Subcutaneous abdominal adipose tissue (tissue), 5 donors: ENCODE data around the gene TMEM145.
A peak's percentile ranks its signal among the peaks of the same experiment; 100 is the strongest.

ENCODE experiments used
- H3K27ac ChIP-seq: one replicate; pipeline ENCODE4 v1.7.0; 2013; ENCODE audit warnings: low read depth, mild to moderate bottlenecking, inconsistent platforms, low read length, moderate library complexity
- H3K27me3 ChIP-seq, 5 donors: one replicate each; pipeline ENCODE4 v1.7.0; 2013; ENCODE audit warnings: low read length in 5 of 5, inconsistent platforms in 1 of 5; ENCODE audit not compliant: control insufficient read depth in 5 of 5, insufficient read depth in 4 of 5
- H3K36me3 ChIP-seq, 5 donors: one replicate each; pipeline ENCODE4 v1.7.0; 2013; ENCODE audit warnings: low read length in 5 of 5; ENCODE audit not compliant: control insufficient read depth in 5 of 5, insufficient read depth in 5 of 5
- H3K4me1 ChIP-seq, 5 donors: one replicate each; pipeline ENCODE4 v1.7.0; 2013; ENCODE audit warnings: low read length in 5 of 5, mild to moderate bottlenecking in 3 of 5, moderate library complexity in 1 of 5; ENCODE audit not compliant: control insufficient read depth in 5 of 5, insufficient read depth in 5 of 5
- H3K4me3 ChIP-seq, 5 donors: one replicate each; pipeline ENCODE4 v1.7.0; 2013; ENCODE audit warnings: low read length in 5 of 5, low read depth in 1 of 5
- H3K9ac ChIP-seq, 5 donors: one replicate each; pipeline ENCODE4 v1.7.0; 2013; ENCODE audit warnings: low read length in 5 of 5, mild to moderate bottlenecking in 4 of 5, moderate library complexity in 3 of 5
- H3K9me3 ChIP-seq, 5 donors: one replicate each; pipeline ENCODE4 v1.7.0; 2013; ENCODE audit warnings: low read length in 5 of 5; ENCODE audit not compliant: control insufficient read depth in 5 of 5
- donor health status: healthy.
- donor health status: healthy.
- donor health status: healthy.
- donor health status: healthy.
- donor health status: healthy.

Gene TMEM145

DNA sequence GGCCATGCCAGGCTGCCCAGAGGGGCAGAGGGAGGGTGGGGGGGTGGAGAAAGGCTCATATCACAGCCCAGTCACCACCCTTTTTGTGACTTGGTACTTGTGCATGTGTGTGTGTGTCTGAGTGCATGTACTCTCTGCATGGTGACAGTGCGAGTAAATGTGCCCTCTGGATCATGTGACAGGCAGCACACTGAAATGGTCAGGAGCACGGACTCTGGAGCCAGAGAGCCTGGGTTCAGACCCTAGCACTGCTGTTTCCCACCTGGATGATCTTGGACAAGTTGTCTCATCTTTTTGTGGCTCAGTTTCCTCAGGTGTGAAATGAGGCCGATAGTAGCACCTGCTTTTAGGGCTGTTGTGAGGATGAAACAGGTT lies 42.1 kb upstream of the TMEM145 start:
- peaks cover 0 to 5% (median 0%) of the 10 kb centered on the region in 5 donors for H3K27me3 ChIP-seq
- peak overlapping the region; percentile 97 for H3K27ac ChIP-seq
- H3K9me3 ChIP-seq: no peaks in the 10 kb centered on the region
- H3K4me3 ChIP-seq: peak overlapping the region; percentile 49 to 81 (median 69)
- peak overlapping the region in 1 of 5 donors; percentile 96 for H3K9ac ChIP-seq
- peaks cover 12 to 45% (median 36%) of the 10 kb centered on the region in 5 donors for H3K4me1 ChIP-seq
- peaks cover 0 to 40% (median 37%) of the 10 kb centered on the region in 5 donors for H3K36me3 ChIP-seq

DNA sequence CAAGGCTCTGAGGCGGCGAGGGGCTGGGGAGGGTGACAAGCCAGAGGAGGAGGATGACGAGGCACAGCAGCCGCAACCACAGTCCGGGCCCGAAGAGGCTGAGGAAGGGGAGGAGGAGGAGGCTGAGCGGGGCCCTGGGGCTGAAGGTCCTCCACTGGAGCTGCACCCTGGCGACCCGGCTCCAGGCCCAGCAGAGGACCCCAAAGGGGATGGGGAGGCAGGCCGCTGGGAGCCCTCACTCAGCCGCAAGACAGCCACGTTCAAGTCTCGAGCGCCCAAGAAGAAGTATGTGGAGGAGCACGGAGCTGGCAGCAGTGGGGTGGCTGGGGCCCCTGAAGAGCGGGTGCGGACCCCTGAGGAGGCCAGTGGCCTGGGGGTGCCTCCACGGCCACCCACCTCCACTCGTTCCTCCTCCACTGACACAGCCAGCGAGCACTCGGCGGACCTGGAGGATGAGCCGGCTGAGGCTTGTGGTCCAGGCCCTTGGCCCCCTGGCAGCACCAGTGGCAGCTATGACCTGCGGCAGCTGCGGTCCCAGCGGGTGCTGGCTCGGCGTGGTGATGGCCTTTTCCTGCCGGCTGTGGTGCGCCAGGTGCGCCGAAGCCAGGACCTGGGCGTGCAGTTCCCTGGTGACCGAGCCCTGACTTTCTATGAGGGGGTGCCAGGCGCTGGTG lies 41.1 kb upstream of the TMEM145 start:
- Histone ChIP-seq H3K27me3 (peaks cover 0 to 5% (median 0%) of the 10 kb centered on the region in 5 donors), H3K4me3 (no peak overlapping the region), H3K36me3 (peaks cover 0 to 40% (median 39%) of the 10 kb centered on the region in 5 donors), H3K9me3 (no peaks in the 10 kb centered on the region), H3K4me1 (peaks cover 13 to 53% (median 44%) of the 10 kb centered on the region in 5 donors), H3K9ac (no peak overlapping the region), H3K27ac (no peak overlapping the region)

DNA sequence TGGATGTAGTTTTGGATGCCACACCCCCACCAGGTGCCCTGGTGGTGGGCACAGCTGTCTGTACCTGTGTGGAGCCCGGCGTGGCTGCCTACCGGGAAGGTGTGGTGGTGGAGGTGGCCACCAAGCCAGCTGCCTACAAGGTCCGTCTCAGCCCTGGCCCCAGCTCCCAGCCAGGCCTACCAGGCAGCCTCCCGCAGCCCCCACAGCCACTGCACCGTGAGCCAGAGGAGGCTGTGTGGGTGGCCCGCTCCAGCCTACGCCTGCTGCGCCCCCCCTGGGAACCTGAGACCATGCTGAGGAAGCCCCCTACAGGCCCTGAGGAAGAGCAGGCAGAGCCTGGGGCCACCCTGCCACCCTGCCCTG lies 40.6 kb upstream of the TMEM145 start:
- no peak overlapping the region for H3K9ac ChIP-seq
- peaks cover 0 to 5% (median 0%) of the 10 kb centered on the region in 5 donors for H3K27me3 ChIP-seq
- no peak overlapping the region for H3K4me3 ChIP-seq
- no peaks in the 10 kb centered on the region for H3K9me3 ChIP-seq
- peaks cover 13 to 55% (median 47%) of the 10 kb centered on the region in 5 donors for H3K4me1 ChIP-seq
- peaks cover 0 to 40% (median 39%) of the 10 kb centered on the region in 5 donors for H3K36me3 ChIP-seq
- H3K27ac ChIP-seq: no peak overlapping the region

DNA sequence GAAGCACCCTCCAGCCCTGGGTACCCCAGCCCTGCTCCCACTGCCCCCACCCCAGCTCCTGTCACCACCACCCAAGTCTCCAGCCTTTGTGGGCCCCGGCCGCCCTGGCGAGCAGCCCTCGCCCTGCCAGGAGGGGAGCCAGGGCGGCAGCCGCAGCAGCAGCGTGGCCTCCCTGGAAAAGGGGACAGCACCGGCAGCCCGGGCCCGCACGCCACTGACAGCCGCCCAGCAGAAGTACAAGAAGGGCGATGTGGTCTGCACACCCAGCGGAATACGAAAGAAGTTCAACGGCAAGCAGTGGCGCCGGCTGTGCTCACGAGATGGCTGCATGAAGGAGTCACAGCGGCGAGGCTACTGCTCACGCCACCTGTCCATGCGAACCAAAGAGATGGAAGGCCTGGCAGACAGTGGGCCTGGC lies 40.1 kb upstream of the TMEM145 start:
- Histone ChIP-seq H3K9me3 (no peaks in the 10 kb centered on the region), H3K27me3 (peaks cover 0 to 5% (median 0%) of the 10 kb centered on the region in 5 donors), H3K36me3 (peaks cover 0 to 40% (median 39%) of the 10 kb centered on the region in 5 donors), H3K4me1 (peaks cover 13 to 55% (median 47%) of the 10 kb centered on the region in 5 donors), H3K27ac (no peak overlapping the region), H3K4me3 (no peak overlapping the region), H3K9ac (no peak overlapping the region)

DNA sequence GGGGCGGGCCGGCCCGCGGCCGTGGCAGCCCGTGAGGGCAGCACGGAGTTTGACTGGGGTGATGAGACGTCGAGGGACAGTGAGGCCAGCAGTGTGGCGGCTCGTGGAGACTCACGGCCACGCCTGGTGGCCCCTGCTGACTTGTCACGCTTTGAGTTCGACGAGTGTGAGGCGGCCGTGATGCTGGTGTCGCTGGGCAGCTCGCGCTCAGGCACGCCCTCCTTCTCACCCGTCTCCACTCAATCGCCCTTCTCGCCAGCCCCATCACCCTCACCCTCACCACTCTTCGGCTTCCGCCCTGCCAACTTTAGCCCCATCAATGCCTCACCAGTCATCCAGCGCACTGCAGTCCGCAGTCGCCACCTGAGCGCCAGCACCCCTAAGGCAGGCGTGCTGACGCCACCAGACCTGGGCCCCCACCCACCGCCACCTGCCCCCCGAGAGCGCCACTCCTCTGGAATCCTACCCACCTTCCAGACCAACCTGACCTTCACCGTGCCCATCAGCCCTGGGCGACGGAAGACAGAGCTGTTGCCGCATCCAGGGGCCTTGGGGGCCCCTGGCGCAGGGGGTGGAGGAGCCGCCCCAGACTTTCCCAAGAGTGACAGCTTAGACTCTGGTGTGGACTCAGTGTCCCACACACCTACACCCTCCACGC lies 39.6 kb upstream of the TMEM145 start:
- Histone ChIP-seq H3K9me3 (no peaks in the 10 kb centered on the region), H3K27me3 (peaks cover 0 to 3% (median 0%) of the 10 kb centered on the region in 5 donors), H3K4me3 (no peak overlapping the region), H3K36me3 (peaks cover 0 to 40% (median 39%) of the 10 kb centered on the region in 5 donors), H3K9ac (no peak overlapping the region), H3K4me1 (peaks cover 12 to 60% (median 52%) of the 10 kb centered on the region in 5 donors), H3K27ac (no peak overlapping the region)

DNA sequence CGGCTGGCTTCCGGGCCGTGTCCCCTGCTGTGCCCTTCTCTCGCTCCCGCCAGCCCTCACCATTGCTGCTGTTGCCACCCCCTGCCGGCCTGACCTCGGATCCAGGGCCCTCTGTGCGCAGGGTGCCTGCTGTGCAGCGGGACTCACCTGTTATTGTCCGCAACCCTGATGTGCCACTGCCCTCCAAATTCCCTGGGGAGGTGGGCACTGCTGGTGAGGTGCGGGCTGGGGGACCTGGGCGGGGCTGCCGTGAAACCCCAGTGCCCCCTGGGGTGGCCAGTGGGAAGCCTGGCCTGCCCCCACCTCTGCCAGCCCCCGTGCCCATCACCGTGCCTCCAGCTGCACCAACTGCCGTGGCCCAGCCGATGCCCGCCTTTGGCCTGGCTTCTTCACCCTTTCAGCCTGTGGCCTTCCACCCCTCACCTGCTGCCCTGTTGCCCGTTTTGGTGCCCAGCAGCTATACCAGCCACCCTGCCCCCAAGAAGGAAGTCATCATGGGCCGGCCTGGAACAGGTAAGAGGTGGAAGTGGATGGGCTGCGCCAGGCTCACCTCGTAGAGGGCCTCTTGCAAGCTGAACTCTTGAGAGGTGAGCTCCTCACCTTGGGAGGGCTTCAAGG lies 38.9 kb upstream of the TMEM145 start:
- H3K9ac ChIP-seq: no peak overlapping the region
- peaks cover 0 to 40% (median 39%) of the 10 kb centered on the region in 5 donors for H3K36me3 ChIP-seq
- no peak overlapping the region for H3K27ac ChIP-seq
- no peaks in the 10 kb centered on the region for H3K27me3 ChIP-seq
- no peak overlapping the region for H3K4me3 ChIP-seq
- peaks cover 9 to 66% (median 59%) of the 10 kb centered on the region in 5 donors for H3K4me1 ChIP-seq
- no peaks in the 10 kb centered on the region for H3K9me3 ChIP-seq

DNA sequence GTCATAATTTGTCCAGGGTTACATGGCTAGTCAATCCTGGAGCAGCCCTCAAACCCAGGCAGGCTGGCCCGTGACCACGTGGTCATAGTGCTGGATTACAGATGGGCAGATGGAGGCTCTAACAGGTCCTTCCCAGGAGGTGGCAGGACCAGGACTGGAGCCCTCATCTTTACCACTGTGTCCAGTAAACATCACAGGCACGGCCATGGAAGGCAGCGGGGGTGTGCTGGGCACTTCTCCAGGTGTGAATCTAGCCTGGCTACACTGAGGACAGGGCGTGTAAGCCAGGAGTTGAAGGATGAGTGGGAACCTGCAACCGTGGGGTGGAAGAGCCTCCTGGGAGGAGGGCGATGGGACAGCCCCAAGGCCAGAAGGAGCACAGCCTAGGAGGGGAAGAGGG lies 38.0 kb upstream of the TMEM145 start:
- no peak overlapping the region for H3K4me3 ChIP-seq
- peaks cover 0 to 40% (median 39%) of the 10 kb centered on the region in 5 donors for H3K36me3 ChIP-seq
- H3K9me3 ChIP-seq: no peaks in the 10 kb centered on the region
- H3K4me1 ChIP-seq: peaks cover 15 to 69% (median 57%) of the 10 kb centered on the region in 5 donors
- H3K27me3 ChIP-seq: no peaks in the 10 kb centered on the region
- H3K9ac ChIP-seq: no peak overlapping the region
- no peak overlapping the region for H3K27ac ChIP-seq

GRCh38 chr19:42275517-42275916 lies 37.6 kb upstream of the TMEM145 start:
- H3K27ac ChIP-seq: no peak overlapping the region
- H3K4me1 ChIP-seq: peaks cover 13 to 67% (median 53%) of the 10 kb centered on the region in 5 donors
- H3K4me3 ChIP-seq: no peak overlapping the region
- H3K27me3 ChIP-seq: no peaks in the 10 kb centered on the region
- H3K36me3 ChIP-seq: peaks cover 0 to 40% (median 39%) of the 10 kb centered on the region in 5 donors
- no peak overlapping the region for H3K9ac ChIP-seq
- H3K9me3 ChIP-seq: no peaks in the 10 kb centered on the region

- Histone ChIP-seq H3K27ac (no peak overlapping the region), H3K9ac (peak overlapping the region in 1 of 5 donors; percentile 43), H3K4me1 (peaks cover 7 to 65% (median 48%) of the 10 kb centered on the region in 5 donors), H3K9me3 (no peaks in the 10 kb centered on the region), H3K27me3 (no peaks in the 10 kb centered on the region), H3K4me3 (no peak overlapping the region), H3K36me3 (peaks cover 0 to 40% (median 39%) of the 10 kb centered on the region in 5 donors)
Measured at GRCh38 chr19:42276284-42276683, 36.8 kb upstream of the TMEM145 start.

- no peaks in the 10 kb centered on the region for H3K9me3 ChIP-seq
- H3K4me3 ChIP-seq: no peak overlapping the region
- H3K36me3 ChIP-seq: peaks cover 0 to 39% (median 35%) of the 10 kb centered on the region in 5 donors
- H3K4me1 ChIP-seq: peaks cover 7 to 65% (median 52%) of the 10 kb centered on the region in 5 donors
- H3K27ac ChIP-seq: no peak overlapping the region
- H3K27me3 ChIP-seq: no peaks in the 10 kb centered on the region
- H3K9ac ChIP-seq: no peak overlapping the region
Measured at GRCh38 chr19:42276821-42277220, 36.3 kb upstream of the TMEM145 start.
